ENCODE data around the gene ELFN2.

The ELFN2 gene

DNA sequence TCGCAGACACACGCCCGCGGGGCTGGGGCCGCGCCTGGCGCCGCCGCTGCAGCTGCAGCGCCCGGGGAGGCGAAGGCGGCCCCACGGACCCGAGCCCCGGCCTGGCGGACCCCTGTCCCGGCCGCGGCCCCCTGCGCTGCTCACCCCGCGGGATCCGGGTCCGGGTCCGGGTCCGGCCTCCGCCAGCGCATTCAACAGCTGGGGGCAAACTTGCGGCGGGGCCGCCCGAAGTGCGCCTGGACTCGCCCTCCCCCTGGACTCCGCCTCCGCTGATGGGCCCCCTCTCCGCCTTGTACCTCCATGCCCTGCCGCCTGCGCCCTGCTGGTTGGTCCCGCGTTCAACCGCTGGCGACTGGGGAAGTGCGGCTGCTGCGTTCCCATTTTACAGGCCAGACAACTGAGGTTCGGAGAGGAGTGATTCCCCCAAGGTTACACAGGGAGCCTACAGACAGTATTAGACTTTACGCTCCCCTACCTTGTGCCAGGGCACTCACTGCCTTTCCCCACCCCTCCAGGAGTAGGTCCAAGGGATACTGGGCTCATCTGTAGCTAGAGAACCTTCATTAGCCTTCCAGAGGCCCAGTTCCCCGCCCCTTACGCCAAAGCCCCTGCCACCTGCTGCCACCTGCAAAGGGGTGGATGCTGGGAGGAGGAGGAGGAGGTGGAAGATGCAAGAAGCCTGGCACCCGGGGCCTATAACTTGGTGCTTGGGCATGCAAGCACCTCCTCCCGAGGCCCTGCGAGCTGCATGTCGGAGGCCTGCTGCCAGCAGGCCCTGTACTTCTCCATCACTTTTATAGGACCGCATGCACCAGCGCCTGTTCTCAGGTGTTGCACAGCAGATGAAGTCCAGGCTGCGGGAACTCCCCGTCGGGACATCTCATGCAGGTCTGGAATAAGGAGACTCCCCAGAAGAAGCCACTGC is 694 bp upstream of the ELFN2 start:
- no peak for DNase-seq (ENCODE audit: low read depth in 3 of 3)

- no peak for DNase-seq (ENCODE audit: low read depth in 3 of 3)
Measured at GRCh38 chr22:37426706-37427134, 559 bp downstream of the ELFN2 start.

- DNase-seq (ENCODE audit: low read depth in 3 of 3): no peak
Measured at GRCh38 chr22:37425800-37426705, 1.2 kb downstream of the ELFN2 start.

GRCh38 chr22:37425369-37425768 is 1.9 kb downstream of the ELFN2 start:
- DNase-seq (ENCODE audit: low read depth in 3 of 3): no peak

- no peak for DNase-seq (ENCODE audit: low read depth in 3 of 3)
Measured at GRCh38 chr22:37423283-37423682, 4.0 kb downstream of the ELFN2 start.

GRCh38 chr22:37421468-37421877 is 5.8 kb downstream of the ELFN2 start:
- DNase-seq (ENCODE audit: low read depth in 3 of 3): no peak

GRCh38 chr22:37420686-37421467 is 6.4 kb downstream of the ELFN2 start:
- DNase-seq (ENCODE audit: low read depth in 3 of 3): no peak

DNA sequence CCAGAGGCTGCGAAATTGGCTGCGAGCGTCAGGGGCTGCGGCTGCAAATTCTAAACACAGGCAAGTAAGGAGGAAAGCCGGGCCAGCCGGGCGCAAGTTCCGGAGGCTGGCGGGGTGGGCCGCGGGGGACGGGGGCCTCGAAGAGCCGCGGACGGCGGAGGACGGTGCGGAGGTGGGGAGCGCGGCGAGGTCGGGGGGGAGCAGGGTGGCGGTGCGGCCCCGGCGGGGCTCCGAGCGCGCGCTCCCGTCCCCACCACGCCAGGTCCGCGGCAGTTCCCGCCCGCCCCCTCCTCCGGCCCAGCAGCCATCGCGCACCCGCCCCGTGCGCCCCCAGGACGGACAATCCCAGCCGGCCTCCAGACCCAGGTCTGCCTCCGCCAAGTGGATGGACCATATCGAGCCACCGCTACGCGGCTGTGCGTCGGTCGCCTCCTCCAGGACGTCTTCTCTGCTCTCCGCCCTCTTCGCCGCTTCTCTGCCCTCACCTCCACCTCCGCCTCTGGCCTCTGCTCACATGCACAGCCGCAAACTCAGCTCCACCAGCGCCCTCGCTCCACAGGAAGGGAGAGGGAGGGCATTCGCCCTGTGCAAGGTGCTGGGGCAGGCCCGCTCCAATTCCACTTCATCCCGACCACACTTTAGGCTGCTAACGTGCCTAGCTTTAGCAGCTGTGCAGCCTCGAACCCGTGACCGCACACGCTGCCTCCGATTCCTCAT is 7.2 kb downstream of the ELFN2 start:
- DNase-seq (ENCODE audit: low read depth in 3 of 3): no peak

DNA sequence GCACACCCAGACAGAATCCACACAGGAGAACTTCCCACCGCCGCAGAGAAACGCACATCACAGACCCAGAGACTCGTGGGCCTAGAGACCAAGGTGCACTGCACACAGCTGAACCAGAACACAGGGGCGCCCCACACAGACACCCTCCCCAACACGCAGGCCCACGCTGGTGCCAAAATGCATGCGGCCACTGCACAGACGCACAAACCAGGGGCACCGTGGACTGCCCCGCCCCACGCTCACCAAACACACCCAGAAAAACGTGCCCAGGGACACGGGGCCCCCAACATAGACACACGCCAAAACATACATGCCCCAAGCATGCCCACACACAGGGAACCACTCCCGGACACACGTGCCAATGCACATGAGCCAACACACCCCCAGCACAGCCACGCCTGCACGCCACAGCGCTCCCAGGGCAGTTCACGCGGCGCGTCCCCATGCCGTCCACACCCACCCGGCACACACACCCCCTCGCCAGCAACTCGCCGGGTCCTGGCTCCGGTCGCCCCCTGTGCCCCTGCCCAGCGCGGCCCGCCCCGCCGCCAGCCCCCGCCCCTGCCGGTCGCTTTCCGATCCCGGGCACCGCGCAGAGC is 7.8 kb downstream of the ELFN2 start:
- no peak for DNase-seq (ENCODE audit: low read depth in 3 of 3)

- no peak for DNase-seq (ENCODE audit: low read depth in 3 of 3)
Measured at GRCh38 chr22:37418627-37419369, 8.5 kb downstream of the ELFN2 start.

DNA sequence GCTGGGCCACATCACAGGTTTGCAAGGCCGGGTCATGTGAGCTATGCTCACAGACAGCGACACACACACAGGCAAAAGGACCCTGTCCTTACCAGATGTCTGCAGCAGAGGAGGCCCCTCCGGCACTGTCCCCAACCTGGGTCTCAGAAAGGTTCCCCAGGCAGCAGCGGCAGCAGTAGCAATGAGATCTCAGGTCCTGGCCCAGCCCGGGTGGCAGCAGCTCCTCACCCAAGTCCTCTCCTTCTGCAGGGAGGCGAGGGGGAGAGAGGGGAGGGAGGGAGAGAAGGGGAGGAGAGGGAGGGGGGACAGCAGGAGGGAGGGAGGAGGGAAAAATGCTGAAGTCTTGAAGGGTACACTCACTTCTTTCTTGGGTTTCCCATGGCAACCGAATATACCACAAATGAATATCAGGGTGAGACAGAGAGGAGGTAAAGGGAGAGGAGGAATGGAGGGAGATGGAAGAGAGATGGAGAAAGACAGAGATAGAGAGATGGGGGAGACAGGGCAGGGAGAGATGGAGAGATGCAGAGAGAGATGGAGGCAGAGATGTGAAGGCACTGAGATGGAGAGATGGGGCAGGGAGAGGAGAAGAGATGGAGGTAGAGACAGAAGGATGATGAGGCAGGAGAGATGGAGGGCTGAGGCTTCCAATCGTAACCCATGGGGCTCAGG is 9.5 kb downstream of the ELFN2 start:
- DNase-seq (ENCODE audit: low read depth in 3 of 3): no peak

DNA sequence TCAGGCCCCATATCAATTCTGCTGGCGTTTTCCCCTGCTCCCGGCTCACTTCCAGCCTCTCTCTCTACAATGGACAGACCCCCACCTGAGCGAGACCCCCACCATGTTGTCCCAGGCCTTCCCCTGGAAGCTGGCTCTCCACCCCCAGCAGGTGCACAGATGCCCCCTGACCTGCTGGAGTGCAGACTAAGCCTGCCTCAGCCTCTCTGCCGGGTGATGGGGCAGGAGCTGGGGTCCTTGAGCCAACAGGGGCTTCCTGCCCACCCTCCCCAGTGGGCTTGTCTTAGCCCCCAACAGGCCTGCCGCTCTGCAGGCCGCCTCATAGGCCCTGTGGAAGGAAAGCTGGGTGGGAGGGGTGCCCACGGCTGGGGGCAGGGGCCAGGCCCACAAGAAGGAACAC is 10.0 kb downstream of the ELFN2 start:
- DNase-seq (ENCODE audit: low read depth in 3 of 3): no peak

GRCh38 chr22:37416827-37417226 is 10.5 kb downstream of the ELFN2 start:
- DNase-seq (ENCODE audit: low read depth in 3 of 3): no peak

GRCh38 chr22:37416389-37416788 is 10.9 kb downstream of the ELFN2 start:
- no peak for DNase-seq (ENCODE audit: low read depth in 3 of 3)

DNA sequence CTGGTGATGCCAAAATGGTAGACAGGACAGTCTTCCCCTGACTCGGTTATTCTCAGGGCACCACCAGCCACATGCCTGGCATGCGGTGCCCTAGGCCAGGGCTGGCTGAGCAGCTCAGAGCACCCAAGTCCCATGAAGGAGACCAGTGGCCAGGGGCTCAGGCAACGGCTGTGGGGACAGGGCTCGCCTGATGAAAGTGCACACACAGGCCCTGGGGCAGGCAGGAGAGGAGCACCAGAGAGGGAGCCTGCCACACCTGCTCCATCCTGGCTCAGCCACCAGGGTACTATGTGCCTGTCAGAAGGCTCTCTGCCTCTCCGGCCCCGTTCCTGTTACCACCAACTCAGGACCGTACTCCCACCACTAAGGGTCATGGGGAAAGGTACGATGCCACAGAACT is 12.1 kb downstream of the ELFN2 start:
- no peak for DNase-seq (ENCODE audit: low read depth in 3 of 3)

DNA sequence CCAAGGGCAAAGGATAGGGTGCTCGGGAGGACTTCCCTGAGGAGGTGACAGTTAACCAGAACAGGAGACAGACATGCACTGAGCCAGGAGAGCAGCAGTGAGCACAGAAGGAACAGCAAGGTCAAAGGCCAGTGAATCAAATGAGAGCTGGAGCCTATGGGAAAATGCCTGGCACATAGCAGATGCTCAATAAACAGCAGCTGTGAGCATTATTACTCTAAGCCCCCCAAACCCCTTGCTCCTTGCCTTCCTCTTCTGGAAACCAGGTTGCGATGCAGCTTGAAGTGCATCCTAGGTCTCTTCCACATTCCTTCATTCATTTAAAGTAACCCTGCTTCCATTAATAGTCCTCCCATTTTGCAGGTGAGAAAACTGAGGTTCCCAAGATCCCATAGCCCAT is 13.0 kb downstream of the ELFN2 start:
- DNase-seq (ENCODE audit: low read depth in 3 of 3): no peak

DNA sequence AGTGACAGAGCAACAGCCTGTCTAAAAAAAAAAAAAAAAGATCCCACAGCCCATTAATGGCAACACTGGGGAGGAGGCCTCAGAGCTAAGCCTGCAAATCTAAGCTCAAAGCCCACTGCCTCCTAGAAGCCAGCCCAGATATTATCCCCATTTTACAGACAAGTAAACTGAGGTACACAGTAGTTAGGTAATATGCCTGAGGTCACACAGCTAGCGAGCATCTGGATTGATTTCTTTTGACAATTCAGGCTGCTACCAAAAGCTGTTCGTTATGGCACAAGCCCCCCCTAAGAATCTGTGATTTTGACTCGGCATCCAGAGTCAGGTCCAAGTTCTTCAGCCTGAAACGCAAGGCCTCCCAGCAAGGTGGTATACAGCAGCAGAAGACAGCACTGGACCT is 13.7 kb downstream of the ELFN2 start:
- no peak for DNase-seq (ENCODE audit: low read depth in 3 of 3)

DNA sequence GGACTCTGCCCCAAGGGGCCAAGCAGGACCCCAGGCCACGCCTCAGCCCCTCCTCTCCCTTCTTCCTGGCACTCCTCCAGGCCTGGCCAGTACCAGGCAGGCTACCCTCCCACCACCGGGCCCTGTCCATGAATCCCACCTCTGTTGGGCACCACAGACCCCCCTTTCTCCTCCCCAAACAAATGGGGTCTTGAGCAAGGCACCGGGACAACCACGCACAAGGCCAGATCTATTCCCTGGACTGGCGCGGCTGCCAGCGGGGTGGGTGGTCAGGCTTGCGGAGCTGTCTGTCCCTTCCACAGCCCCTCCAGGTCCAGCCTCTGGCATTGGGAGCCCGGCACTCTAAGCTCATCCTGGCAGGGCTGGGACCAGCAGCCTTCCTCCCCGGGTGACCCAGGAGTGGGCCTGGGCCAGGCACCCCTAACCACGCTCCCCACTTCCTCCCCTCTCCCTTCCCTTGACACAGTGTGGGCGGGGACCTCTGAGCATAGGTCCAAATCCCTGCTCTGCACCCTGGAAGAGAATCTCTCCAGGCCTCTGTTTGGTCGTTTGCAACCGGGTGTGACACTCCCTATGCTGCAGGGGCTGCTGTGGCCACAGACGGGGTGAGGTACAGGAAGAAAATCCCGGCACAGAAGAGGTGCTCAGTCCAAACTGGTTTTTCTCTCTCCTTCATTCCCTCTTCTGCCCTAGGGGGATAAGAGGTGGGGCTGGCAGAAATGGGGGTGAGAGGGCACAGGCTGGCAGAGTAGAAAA is 14.6 kb downstream of the ELFN2 start:
- DNase-seq (ENCODE audit: low read depth in 3 of 3): no peak

DNA sequence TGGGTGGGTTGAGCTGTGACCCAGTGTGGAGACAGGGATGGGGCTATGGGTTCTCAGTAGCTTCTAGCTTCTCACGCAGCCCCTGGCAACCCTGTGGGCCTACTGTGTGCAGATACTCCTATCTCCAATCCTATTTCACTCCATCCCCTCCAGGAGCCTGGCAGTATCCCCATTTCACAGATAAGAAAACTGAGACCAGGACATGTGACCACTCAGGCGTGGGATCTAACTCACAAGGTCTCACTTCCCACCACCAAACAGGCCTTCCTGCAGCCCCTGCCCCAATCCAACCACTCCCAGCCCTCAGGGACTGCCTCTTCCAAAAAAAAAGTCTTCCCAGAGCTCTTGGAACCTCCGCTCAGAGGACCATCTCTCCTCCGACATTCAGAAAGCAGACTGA is 15.6 kb downstream of the ELFN2 start:
- DNase-seq (ENCODE audit: low read depth in 3 of 3): no peak

All from stimulated activated CD4-positive, alpha-beta T cell treated with anti-CD3 and anti-CD28 coated beads, TNF-alpha, amount 100 ng/mL, for 48 hours (primary cell).